OCI-LY7 (cell line): Measurements from ENCODE around the gene DNM3. TPM values are rescaled to one million over a fixed set of nuclear protein-coding genes. Genes with fewer than 3 reads are reported as not detected.

Experiments used
- BruUV-seq: library from RNA; stranded (reverse); fragments of 400-500 nt; replicated peaks from 2 replicates; lab custom pipeline; 2021; lab: Mats Ljungman, UMichigan
- CTCF ChIA-PET: fragments of 300-600 bp; sonication (Branson Sonifier 250); formaldehyde crosslinking; loops from one replicate; lab custom pipeline; 2022; ENCODE audit warnings: antibody characterized with exemption; ENCODE audit not compliant: unreplicated experiment; lab: Charles Lee
- POLR2A ChIA-PET: fragments of 300-600 bp; sonication (Branson Sonifier 250); formaldehyde crosslinking; loops from one replicate; lab custom pipeline; 2022; ENCODE audit warnings: antibody characterized with exemption; lab: Charles Lee
- DNase-seq: peaks from one replicate; pipeline ENCODE4 v3.0.0-alpha.2; 2015; ENCODE audit warnings: low spot score
- H2AFZ ChIP-seq: fragments of 200-600 bp; sonication (generic), shearing (Covaris generic); 2 replicates; pipeline ENCODE4 v1.6.1; 2014; ENCODE audit warnings: mild to moderate bottlenecking, antibody characterized with exemption, low read length, moderate library complexity
- H3K27ac ChIP-seq: fragments of 200-600 bp; sonication (generic); 2 replicates; pipeline ENCODE4 v1.5.1; 2014; ENCODE audit warnings: mixed run types, low read depth, mild to moderate bottlenecking, moderate library complexity, low read length, inconsistent platforms; ENCODE audit not compliant: poor library complexity, severe bottlenecking
- H3K36me3 ChIP-seq: fragments of 200-600 bp; sonication (generic); 2 replicates; pipeline ENCODE4 v1.6.1; 2014; ENCODE audit warnings: mild to moderate bottlenecking, antibody characterized with exemption, low read length, moderate library complexity, mixed read lengths; ENCODE audit not compliant: insufficient read depth
- H3K4me1 ChIP-seq: fragments of 200-600 bp; sonication (generic); 2 replicates; pipeline ENCODE4 v1.5.1; 2014; ENCODE audit warnings: mild to moderate bottlenecking, low read length; ENCODE audit not compliant: insufficient read depth, poor library complexity, severe bottlenecking
- H3K4me2 ChIP-seq: fragments of 200-600 bp; sonication (generic); 2 replicates; pipeline ENCODE4 v1.6.1; 2014; ENCODE audit warnings: mild to moderate bottlenecking, low read length
- H3K4me3 ChIP-seq: fragments of 200-600 bp; sonication (generic); 2 replicates; pipeline ENCODE4 v1.5.1; 2014; ENCODE audit warnings: mild to moderate bottlenecking, low read depth, low read length; ENCODE audit not compliant: poor library complexity, severe bottlenecking
- H3K79me2 ChIP-seq: fragments of 200-600 bp; sonication (generic); 2 replicates; pipeline ENCODE4 v1.6.1; 2016; ENCODE audit warnings: low read depth, mild to moderate bottlenecking, low read length, moderate library complexity, mixed read lengths; ENCODE audit not compliant: insufficient read depth
- H3K9me2 ChIP-seq: fragments of 200-600 bp; sonication (generic); 2 replicates; pipeline ENCODE4 v1.6.1; 2016; ENCODE audit warnings: mild to moderate bottlenecking, low read length, mixed read lengths; ENCODE audit not compliant: insufficient read depth
- H3K9me3 ChIP-seq: fragments of 200-600 bp; sonication (generic); 2 replicates; pipeline ENCODE4 v1.6.1; 2014; ENCODE audit warnings: mild to moderate bottlenecking, mixed run types, low read length, mixed read lengths
- H4K20me1 ChIP-seq: fragments of 200-600 bp; sonication (generic); 2 replicates; pipeline ENCODE4 v1.6.1; 2014; ENCODE audit warnings: mild to moderate bottlenecking, antibody characterized with exemption, low read length, moderate library complexity, mixed read lengths; ENCODE audit not compliant: insufficient read depth
- EZH2phosphoT487 ChIP-seq: fragments of 200-600 bp; sonication (generic); IDR thresholded peaks from 2 replicates; pipeline ENCODE4 v1.6.1; 2018; ENCODE audit warnings: low read depth, borderline replicate concordance, mild to moderate bottlenecking, mixed run types, antibody characterized with exemption, low read length, moderate library complexity, mixed read lengths
- intact Hi-C: fragments of 100-400 bp; cut with micrococcal nuclease; formaldehyde crosslinking; loops from one replicate; pipeline ENCODE4 v1.10.0; 2022; ENCODE audit not compliant: unreplicated experiment
- total RNA-seq, 2 experiments: library from RNA; depleted of rRNA in 1 of 2; stranded (reverse); fragments of >200 nt in 1 of 2; shearing (Covaris generic) in 1 of 2; gene quantifications; 2 replicates each; pipeline ENCODE4 v1.2.3, GENCODE V29; 2014 to 2022
- TF ChIP-seq, protein P1 (sequence below): fragments of 200-600 bp; sonication (generic); conservative IDR thresholded peaks from 2 replicates; pipeline ENCODE4 v1.5.1; 2014; ENCODE audit warnings: mild to moderate bottlenecking, antibody characterized with exemption, low read length, moderate library complexity, mixed read lengths

Gene DNM3
- total RNA-seq, 2 experiments from 2014 or later = 0.47 to 0.61 TPM

DNA sequence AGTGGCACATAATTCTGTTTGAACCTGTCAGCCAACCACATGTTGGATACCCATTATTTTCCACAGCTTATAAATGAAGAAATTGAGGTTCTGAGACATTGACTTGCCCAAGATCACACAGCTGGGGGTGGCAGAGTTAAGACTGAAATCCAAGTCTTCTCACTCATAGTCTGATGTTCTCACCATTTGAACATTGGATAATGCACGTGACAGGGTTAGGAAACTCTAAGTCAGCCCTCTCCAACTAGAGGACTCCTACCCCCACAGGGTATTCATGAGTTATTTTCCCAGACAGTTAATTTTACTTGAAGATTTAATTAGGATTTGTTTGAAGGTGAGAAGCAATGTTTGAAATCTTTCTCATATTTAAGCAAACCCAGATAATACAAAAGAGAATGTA lies 541.1 kb downstream of the DNM3 start:
- Histone ChIP-seq H2AFZ (peak overlapping the region; percentile 66), H3K36me3 (no peaks in the 10 kb centered on the region), H3K9me3 (no peaks in the 10 kb centered on the region), H3K4me1 (peaks cover 25% of the 10 kb centered on the region), H3K9me2 (no peaks in the 10 kb centered on the region), H3K27ac (no peak overlapping the region), H4K20me1 (no peaks in the 10 kb centered on the region), H3K4me3 (no peak overlapping the region), H3K4me2 (no peak overlapping the region), H3K79me2 (no peaks in the 10 kb centered on the region)
- POLR2A ChIA-PET = interaction anchor here (1.6 to 2.9 kb wide), 3 partner anchors 9 to 22 kb away, joined by 4 to 33 read pairs (median 18); no protein-coding TSS in a partner anchor
- intact Hi-C loops = no loop called here
- DNase-seq = no peak
- BruUV-seq = no TSS peak
- TF ChIP-seq, protein P1, sequence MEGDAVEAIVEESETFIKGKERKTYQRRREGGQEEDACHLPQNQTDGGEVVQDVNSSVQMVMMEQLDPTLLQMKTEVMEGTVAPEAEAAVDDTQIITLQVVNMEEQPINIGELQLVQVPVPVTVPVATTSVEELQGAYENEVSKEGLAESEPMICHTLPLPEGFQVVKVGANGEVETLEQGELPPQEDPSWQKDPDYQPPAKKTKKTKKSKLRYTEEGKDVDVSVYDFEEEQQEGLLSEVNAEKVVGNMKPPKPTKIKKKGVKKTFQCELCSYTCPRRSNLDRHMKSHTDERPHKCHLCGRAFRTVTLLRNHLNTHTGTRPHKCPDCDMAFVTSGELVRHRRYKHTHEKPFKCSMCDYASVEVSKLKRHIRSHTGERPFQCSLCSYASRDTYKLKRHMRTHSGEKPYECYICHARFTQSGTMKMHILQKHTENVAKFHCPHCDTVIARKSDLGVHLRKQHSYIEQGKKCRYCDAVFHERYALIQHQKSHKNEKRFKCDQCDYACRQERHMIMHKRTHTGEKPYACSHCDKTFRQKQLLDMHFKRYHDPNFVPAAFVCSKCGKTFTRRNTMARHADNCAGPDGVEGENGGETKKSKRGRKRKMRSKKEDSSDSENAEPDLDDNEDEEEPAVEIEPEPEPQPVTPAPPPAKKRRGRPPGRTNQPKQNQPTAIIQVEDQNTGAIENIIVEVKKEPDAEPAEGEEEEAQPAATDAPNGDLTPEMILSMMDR = no peak
- TF ChIP-seq EZH2phosphoT487 = no peak
- CTCF ChIA-PET = interaction anchor here (0.7 kb wide), 1 partner anchor 24 kb away, joined by 3 read pairs; no protein-coding TSS in a partner anchor

DNA sequence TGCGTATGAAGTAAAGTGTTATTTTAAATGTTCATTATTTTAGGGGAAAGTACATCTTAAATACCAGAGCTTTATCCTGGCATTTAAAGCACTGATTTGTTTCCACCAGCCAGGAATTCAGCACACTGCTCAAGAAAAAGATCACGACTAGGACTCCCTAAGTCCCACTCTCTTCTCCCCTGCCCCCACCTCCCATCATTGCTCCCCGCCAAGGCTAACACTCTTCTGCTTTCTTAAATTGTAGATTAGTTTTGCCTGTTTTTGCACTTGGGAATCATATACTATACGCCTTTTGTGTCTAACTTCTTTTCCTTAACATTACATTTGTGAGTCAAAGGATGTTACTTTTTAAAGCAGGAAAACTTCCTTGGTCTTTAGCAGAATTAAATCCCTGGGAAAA lies 541.7 kb downstream of the DNM3 start:
- BruUV-seq = no TSS peak
- H3K4me2 ChIP-seq = no peak overlapping the region
- H3K4me1 ChIP-seq = peaks cover 25% of the 10 kb centered on the region
- no peaks in the 10 kb centered on the region for H4K20me1 ChIP-seq
- no peaks in the 10 kb centered on the region for H3K9me3 ChIP-seq
- TF ChIP-seq, protein P1 = no peak
- no peak for TF ChIP-seq EZH2phosphoT487
- H3K4me3 ChIP-seq = no peak overlapping the region
- CTCF ChIA-PET = no interaction called here
- DNase-seq = no peak
- H3K27ac ChIP-seq = no peak overlapping the region
- no peaks in the 10 kb centered on the region for H3K36me3 ChIP-seq
- no peaks in the 10 kb centered on the region for H3K9me2 ChIP-seq
- intact Hi-C loops = no loop called here
- POLR2A ChIA-PET = interaction anchor here (1.6 kb wide), 1 partner anchor 8 kb away, joined by 4 read pairs; no protein-coding TSS in a partner anchor
- no peaks in the 10 kb centered on the region for H3K79me2 ChIP-seq
- H2AFZ ChIP-seq = no peak overlapping the region; the same call in 1 of the 2 replicates

DNA sequence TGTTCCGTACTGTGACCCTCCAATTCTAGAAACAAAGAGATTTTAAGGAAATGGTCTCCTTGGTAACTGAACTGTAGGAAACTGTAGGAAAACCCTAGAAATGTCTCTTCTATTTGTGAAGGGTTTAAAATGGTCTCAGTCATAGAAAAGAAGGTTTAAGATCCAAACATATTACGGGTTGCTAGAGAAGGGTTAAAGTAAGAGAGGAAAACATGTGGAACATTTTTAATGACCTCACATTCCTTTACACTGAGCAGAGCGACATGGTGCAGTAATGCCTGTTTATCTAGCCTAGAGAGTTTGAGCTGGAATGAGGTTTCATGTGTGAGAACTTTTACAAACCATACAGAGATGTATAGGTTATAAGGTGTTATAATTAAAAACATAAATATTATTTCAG lies 542.2 kb downstream of the DNM3 start:
- no peak for DNase-seq
- ChIA-PET POLR2A (no interaction called here), CTCF (no interaction called here)
- Histone ChIP-seq H3K9me2 (no peaks in the 10 kb centered on the region), H3K4me2 (no peak overlapping the region), H4K20me1 (no peaks in the 10 kb centered on the region), H2AFZ (no peak overlapping the region), H3K27ac (no peak overlapping the region), H3K36me3 (no peaks in the 10 kb centered on the region), H3K79me2 (no peaks in the 10 kb centered on the region), H3K4me3 (no peak overlapping the region), H3K9me3 (no peaks in the 10 kb centered on the region), H3K4me1 (peaks cover 25% of the 10 kb centered on the region)
- TF ChIP-seq EZH2phosphoT487 = no peak
- TF ChIP-seq, protein P1 = no peak
- intact Hi-C loops = no loop called here
- BruUV-seq = no TSS peak
